GM19099 (cell line): ENCODE results near the gene MPC2.

ENCODE experiments used
- POLR2A ChIP-seq: IDR thresholded peaks from 3 replicates; pipeline ENCODE4 v1.6.1; 2011; ENCODE audit warnings: low read depth; ENCODE audit not compliant: insufficient read length; ENCODE audit errors: extremely low read depth

Gene MPC2

DNA sequence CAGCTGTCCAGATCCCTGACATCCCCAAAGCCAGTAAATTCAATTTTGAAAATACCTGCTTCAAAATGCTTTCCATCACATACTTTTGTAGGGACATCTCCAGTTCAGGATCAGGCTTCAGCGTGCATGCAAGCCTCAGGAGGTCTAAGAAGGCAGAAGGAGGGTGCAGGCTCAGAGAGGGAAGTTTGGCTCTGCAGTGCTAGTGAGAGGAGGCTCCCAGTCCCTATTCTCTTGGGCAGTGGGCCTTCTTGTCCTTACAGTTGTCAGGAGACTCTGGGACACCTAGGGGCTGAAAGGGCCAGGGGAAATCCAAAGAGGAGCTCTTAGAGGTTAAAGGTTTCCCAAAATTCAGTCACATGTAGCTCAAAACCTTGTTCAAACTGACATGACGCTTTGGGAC lies 43.1 kb downstream of the MPC2 start:
- TF ChIP-seq POLR2A = no peak

DNA sequence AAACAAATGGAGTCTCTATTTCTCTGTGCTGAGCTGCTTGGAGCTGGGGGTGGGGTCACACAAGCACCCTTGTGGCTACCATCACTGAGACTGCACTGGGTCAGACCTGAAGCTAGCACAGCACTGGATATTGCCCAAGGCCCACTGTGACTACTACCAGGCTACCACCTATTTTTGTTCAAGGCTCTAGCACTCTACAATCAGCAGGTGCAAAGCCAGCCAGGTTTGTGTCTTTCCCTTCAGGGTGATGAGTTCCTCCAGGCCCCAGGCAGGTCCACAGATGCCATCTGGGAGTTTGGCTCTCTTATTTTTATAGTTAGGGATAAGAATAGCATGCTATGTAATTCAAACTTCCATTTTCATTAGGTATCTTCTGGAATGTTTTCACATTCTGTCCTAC lies 46.5 kb downstream of the MPC2 start:
- TF ChIP-seq POLR2A = no peak

DNA sequence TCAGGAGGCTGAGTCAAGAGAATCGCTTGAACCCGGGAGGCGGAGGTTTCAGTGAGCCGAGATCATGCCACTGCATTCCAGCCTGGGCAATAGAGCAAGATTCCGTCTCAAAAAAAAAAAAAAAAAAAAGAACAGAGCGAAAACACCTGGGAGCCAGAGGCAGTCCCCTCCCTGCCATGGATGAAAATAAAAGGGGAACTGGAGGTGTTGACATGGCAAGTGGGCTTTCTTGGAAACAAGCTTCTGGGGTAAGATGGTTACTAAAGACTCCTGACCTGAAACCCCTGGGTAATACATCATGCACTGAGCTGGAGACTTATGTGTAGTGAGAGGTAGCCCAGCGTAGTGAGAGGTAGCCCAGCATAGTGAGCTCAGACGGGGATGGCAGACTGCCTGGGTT lies 54.5 kb downstream of the MPC2 start:
- TF ChIP-seq POLR2A = no peak

DNA sequence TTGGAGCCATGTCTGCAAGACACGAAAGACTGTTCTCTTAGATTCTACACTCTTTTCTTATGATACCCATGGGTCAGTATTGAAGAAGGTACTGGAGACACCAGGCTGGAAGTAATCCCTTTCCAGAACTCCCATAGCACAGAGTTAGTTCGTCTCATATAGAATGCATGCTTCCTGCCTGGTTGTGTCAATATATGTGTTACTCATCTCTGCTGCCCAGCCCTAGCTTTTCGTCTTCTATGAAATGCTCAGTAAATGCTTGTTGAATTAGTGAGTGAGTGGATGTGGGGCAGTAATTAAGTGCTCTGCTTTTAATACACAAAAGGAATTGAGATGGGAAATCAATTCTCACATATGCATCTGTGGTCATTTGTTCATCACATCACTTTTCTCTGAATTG lies 55.1 kb downstream of the MPC2 start:
- no peak for TF ChIP-seq POLR2A

DNA sequence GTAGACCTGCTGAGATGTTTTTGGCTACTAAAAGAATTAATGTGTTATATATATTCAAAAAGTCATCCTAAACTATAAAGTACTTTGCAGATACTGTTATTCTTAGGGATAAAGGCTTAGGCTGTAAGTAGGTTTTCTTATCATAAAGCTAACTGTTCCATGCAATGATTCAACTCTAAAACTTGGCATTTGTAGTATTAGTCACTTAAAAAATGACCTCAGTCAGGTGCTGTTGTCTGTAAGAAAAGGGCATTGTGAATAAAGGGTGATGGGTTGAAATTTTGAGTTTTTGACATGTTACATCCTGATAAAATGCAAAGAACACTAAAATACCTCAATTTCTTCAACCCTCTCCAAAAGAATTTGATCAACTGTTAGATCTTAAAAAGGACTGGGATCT lies 55.8 kb downstream of the MPC2 start:
- TF ChIP-seq POLR2A = no peak

DNA sequence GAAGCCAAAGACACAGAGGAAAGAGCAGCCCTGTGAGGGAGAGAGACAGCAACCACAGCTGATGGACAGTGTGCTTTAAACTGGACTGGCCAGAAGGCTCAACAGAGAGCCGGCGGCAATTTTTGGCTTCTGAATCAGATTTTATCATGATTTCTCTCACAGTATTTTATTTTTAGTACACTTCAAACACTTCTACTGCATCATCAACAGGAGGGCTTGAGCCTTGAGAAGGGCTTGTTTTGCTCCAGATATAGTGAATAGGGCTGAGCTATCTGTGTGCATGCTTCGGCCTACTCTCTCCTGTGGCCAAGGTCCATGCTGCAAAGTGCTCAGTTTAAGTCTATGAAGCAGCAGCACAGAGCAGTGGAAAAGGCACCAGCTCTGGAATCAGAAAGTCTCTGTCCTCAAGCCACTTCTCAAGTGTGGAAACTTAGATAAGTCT lies 56.3 kb downstream of the MPC2 start:
- no peak for TF ChIP-seq POLR2A

DNA sequence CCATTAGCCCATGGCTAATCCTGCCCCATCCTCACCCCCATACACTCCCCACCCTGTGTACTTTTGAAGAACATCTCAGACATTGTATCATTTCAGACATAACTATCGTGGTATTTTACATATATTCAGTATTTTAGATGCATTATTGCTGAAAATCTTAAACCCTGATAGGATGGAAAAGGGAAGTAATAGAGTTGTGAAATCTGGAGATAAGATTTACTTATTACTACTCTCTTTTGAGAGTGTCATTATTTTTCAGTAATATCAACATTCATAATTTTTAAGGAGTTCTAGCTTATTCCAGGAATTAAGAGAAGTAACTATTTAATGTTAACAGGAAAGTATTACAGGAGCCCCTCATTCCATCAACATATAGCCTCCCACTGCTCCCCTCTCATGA lies 57.4 kb downstream of the MPC2 start:
- TF ChIP-seq POLR2A = no peak

DNA sequence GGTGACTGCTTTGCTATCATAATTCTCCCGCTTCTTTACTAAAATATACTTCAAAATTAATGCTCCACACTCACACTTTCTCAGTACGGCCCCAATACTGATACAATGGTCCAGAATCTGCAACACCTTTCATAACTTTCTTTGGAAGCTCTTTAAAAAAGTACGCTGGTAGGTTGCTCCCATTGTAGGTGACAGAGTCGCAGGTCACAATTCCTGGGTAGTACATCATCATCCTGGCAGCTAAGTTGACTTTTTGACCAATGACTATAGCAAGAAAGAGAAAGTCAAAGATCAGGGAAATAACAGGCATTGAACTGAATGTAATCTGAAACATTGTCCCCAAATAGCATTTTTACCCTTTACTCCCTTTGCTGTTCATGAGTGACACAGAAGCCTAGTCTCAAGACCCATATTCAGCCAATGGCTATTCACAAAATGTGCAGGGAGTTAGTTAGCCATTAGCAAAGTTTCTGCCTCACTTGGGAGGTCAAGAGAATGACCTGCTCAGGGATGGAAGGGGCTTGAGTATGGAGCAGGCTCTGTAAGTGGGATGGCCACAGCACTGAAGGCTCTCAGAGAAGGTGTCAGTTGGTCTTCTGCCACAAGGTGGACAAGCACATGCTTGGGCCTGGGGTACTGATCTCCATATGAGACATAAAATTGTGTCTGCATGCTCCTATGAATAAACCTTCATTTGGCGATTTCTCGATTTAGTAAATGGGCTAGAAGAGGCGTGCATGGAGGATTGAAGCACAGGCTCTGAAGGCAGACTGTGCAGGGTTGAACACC lies 58.3 kb downstream of the MPC2 start:
- no peak for TF ChIP-seq POLR2A

DNA sequence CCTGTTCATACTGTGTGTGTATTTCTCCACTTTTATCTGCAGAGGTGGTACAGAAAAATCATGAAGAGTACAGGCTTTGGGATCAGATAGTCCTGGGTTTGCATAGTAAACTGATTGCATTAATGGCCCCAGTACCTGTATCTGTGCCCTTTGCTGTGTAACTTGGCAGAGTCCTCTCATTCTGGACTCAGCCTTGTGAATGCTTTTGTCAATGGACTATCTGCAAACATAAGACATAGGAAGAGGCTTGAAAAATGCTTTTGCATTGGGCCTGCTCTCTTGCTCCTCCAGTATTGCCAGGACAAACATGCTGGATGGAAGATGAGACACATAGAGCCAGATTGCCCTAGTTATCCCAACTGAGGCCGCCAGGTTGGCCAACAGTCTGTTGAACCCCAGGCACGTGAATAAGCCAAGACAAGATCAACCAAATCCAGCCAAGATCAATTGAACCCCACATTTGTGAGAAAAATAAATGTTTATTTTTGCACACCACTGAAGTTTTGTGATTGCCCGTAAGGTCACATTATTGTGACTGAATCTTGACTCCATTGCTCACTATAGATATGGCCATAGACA lies 60.2 kb downstream of the MPC2 start:
- TF ChIP-seq POLR2A = no peak

DNA sequence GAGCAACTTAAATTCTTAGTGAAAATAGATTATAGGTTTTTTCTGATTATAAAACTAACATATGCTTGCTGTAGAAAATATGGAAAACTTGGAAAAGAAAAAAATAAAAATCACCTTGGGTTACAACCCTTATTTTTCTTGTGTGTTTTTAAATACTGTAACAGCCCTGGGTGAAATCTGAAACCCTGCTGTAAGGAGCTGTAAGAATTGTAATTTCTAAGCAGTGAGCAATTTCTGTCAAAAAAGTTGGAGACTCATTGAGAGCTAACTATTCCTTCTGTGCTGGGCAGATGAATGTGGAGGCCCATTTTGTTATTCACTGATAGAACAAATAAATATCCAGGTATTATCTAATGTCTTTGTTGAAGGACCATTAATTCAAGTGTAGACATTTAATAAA lies 65.5 kb downstream of the MPC2 start:
- TF ChIP-seq POLR2A = no peak
